ENCODE data around the gene VASH2.

The VASH2 gene

DNA sequence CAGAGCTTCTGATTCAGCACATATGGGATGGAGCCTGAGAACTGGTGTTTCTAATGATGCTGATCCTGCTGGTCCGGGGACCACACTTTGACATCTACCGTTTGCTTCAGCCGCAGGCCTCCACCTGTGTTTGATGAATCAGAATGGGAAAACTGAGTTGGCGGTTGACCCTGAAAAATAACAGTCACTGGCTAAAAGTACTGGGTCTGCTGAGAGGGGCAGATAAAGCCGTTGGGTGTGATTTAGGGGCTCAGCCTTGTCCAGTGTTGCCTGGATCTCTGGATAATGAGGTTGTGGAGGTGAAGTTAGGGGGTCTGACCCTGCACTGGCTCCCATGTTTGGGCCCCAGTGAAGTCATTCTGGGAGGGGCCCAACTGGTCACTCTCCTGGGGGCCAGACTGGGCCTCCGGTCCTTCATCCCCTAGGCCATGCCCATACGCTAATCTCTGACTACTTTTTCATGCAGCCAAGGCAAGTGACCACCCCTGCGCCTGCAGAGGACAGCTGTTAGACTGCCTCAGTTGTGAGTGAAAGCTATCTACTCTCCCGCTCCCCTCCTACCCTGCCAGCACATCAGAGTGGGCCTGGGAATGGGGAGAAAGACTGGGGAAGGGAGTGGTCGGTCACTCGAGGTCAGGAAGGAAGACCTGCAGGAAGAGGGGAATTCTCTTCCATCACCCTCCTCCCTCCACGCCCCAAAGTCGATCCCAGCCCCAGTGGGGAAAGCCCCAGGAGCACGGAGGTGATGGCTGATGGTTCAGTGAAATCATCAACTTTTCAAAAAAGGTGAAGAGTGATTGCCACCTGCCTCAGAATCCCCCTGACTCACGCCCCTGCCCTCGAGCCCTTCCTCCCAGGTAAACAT lies 27.7 kb downstream of the VASH2 start:
- ATAC-seq = no peak
- TF ChIP-seq TOX (CRISPR knock-in tag; IDR thresholded peaks at IDR 0.05; ENCODE audit: borderline replicate concordance) = no peak
- TF ChIP-seq ARNTL (CRISPR knock-in tag; IDR thresholded peaks at IDR 0.05; ENCODE audit: borderline replicate concordance, low read depth) = no peak
- TF ChIP-seq ZNF70 (CRISPR knock-in tag; IDR thresholded peaks at IDR 0.05) = no peak
- TF ChIP-seq ZC3H10 (CRISPR knock-in tag; IDR thresholded peaks at IDR 0.05) = no peak
- no peak for TF ChIP-seq BACH2 (CRISPR knock-in tag; IDR thresholded peaks at IDR 0.05; ENCODE audit: borderline replicate concordance)
- no peak for TF ChIP-seq GLIS3 (CRISPR knock-in tag; IDR thresholded peaks at IDR 0.05)
- TF ChIP-seq, protein P1, sequence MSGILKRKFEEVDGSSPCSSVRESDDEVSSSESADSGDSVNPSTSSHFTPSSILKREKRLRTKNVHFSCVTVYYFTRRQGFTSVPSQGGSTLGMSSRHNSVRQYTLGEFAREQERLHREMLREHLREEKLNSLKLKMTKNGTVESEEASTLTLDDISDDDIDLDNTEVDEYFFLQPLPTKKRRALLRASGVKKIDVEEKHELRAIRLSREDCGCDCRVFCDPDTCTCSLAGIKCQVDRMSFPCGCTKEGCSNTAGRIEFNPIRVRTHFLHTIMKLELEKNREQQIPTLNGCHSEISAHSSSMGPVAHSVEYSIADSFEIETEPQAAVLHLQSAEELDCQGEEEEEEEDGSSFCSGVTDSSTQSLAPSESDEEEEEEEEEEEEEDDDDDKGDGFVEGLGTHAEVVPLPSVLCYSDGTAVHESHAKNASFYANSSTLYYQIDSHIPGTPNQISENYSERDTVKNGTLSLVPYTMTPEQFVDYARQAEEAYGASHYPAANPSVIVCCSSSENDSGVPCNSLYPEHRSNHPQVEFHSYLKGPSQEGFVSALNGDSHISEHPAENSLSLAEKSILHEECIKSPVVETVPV (CRISPR knock-in tag; IDR thresholded peaks at IDR 0.05) = no peak
- no peak for TF ChIP-seq ZFP30 (CRISPR knock-in tag; IDR thresholded peaks at IDR 0.05)
- TF ChIP-seq ISL1 (CRISPR knock-in tag; IDR thresholded peaks at IDR 0.05) = no peak
- TF ChIP-seq CSDC2 (CRISPR knock-in tag; IDR thresholded peaks at IDR 0.05) = no peak
- no peak for TF ChIP-seq ESRRG (CRISPR knock-in tag; IDR thresholded peaks at IDR 0.05)
- TF ChIP-seq, protein P2, sequence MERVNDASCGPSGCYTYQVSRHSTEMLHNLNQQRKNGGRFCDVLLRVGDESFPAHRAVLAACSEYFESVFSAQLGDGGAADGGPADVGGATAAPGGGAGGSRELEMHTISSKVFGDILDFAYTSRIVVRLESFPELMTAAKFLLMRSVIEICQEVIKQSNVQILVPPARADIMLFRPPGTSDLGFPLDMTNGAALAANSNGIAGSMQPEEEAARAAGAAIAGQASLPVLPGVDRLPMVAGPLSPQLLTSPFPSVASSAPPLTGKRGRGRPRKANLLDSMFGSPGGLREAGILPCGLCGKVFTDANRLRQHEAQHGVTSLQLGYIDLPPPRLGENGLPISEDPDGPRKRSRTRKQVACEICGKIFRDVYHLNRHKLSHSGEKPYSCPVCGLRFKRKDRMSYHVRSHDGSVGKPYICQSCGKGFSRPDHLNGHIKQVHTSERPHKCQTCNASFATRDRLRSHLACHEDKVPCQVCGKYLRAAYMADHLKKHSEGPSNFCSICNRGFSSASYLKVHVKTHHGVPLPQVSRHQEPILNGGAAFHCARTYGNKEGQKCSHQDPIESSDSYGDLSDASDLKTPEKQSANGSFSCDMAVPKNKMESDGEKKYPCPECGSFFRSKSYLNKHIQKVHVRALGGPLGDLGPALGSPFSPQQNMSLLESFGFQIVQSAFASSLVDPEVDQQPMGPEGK (CRISPR knock-in tag; IDR thresholded peaks at IDR 0.05; ENCODE audit: borderline replicate concordance) = no peak
- TF ChIP-seq, protein P3, sequence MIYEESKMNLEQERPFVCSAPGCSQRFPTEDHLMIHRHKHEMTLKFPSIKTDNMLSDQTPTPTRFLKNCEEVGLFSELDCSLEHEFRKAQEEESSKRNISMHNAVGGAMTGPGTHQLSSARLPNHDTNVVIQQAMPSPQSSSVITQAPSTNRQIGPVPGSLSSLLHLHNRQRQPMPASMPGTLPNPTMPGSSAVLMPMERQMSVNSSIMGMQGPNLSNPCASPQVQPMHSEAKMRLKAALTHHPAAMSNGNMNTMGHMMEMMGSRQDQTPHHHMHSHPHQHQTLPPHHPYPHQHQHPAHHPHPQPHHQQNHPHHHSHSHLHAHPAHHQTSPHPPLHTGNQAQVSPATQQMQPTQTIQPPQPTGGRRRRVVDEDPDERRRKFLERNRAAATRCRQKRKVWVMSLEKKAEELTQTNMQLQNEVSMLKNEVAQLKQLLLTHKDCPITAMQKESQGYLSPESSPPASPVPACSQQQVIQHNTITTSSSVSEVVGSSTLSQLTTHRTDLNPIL (CRISPR knock-in tag; IDR thresholded peaks at IDR 0.05; ENCODE audit: low read depth) = no peak
- no peak for TF ChIP-seq OSR1 (CRISPR knock-in tag; IDR thresholded peaks at IDR 0.05)
- no peak for TF ChIP-seq ZNF565 (CRISPR knock-in tag; conservative IDR thresholded peaks at IDR 0.05; ENCODE audit: low read depth)

DNA sequence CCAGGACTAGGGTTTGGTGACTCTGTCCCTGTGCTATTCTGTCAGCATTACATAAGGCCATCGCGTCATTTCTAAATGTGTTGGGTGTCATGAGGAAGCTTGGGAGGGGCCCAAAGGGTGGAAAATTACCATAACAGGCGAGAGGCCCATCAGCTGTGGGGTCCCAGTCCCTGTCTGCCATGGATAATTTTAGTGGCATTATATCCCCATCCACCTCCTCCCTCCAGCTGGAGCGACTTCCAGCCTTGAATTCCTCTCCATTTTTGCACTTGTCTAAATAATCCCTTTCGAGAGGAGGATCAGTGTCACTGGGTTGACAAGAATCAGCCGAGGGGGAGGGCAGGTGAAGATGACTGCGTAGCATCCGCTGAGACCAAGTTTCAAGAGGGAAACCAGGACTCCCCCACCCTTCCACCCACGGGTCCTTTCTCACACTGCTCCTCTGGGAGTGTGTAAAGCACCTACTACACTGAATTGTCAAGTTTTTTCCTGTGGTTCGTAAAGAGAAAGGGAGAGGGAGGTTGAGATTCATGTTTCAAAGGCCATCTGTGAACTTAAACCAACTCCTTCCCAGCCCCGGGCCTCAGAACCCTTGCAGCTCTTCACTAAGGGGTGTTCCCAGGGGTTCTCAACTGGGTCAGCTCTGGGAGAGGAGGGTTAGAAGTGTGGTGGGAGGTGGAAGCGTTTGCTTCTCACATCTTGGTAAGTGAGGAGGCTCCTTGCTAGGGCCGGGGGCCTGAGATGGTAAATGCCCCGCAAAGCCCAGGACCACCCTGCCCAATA lies 29.2 kb downstream of the VASH2 start:
- ATAC-seq = no peak
- TF ChIP-seq, protein P3 (CRISPR knock-in tag; IDR thresholded peaks at IDR 0.05; ENCODE audit: low read depth) = no peak
- TF ChIP-seq ZFP30 (CRISPR knock-in tag; IDR thresholded peaks at IDR 0.05) = no peak
- TF ChIP-seq ZNF8 (CRISPR knock-in tag; IDR thresholded peaks at IDR 0.05) = no peak
- no peak for TF ChIP-seq ESRRG (CRISPR knock-in tag; IDR thresholded peaks at IDR 0.05)
- no peak for TF ChIP-seq RARB (CRISPR knock-in tag; IDR thresholded peaks at IDR 0.05)
- no peak for TF ChIP-seq OSR1 (CRISPR knock-in tag; IDR thresholded peaks at IDR 0.05)
- TF ChIP-seq PPARA (CRISPR knock-in tag; IDR thresholded peaks at IDR 0.05; ENCODE audit: borderline replicate concordance) = no peak
- TF ChIP-seq, protein P2 (CRISPR knock-in tag; IDR thresholded peaks at IDR 0.05; ENCODE audit: borderline replicate concordance) = no peak
- TF ChIP-seq, protein P4, sequence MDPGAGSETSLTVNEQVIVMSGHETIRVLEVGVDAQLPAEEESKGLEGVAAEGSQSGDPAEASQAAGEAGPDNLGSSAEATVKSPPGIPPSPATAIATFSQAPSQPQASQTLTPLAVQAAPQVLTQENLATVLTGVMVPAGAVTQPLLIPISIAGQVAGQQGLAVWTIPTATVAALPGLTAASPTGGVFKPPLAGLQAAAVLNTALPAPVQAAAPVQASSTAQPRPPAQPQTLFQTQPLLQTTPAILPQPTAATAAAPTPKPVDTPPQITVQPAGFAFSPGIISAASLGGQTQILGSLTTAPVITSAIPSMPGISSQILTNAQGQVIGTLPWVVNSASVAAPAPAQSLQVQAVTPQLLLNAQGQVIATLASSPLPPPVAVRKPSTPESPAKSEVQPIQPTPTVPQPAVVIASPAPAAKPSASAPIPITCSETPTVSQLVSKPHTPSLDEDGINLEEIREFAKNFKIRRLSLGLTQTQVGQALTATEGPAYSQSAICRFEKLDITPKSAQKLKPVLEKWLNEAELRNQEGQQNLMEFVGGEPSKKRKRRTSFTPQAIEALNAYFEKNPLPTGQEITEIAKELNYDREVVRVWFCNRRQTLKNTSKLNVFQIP (CRISPR knock-in tag; IDR thresholded peaks at IDR 0.05; ENCODE audit: borderline replicate concordance, low read depth) = no peak
- no peak for TF ChIP-seq GLIS3 (CRISPR knock-in tag; IDR thresholded peaks at IDR 0.05)
- no peak for TF ChIP-seq BACH2 (CRISPR knock-in tag; IDR thresholded peaks at IDR 0.05; ENCODE audit: borderline replicate concordance)
- TF ChIP-seq ARNTL (CRISPR knock-in tag; IDR thresholded peaks at IDR 0.05; ENCODE audit: borderline replicate concordance, low read depth) = no peak
- TF ChIP-seq ZC3H10 (CRISPR knock-in tag; IDR thresholded peaks at IDR 0.05) = no peak
- no peak for TF ChIP-seq ISL1 (CRISPR knock-in tag; IDR thresholded peaks at IDR 0.05)
- no peak for TF ChIP-seq SNAI2 (CRISPR knock-in tag; IDR thresholded peaks at IDR 0.05)
- TF ChIP-seq, protein P5, sequence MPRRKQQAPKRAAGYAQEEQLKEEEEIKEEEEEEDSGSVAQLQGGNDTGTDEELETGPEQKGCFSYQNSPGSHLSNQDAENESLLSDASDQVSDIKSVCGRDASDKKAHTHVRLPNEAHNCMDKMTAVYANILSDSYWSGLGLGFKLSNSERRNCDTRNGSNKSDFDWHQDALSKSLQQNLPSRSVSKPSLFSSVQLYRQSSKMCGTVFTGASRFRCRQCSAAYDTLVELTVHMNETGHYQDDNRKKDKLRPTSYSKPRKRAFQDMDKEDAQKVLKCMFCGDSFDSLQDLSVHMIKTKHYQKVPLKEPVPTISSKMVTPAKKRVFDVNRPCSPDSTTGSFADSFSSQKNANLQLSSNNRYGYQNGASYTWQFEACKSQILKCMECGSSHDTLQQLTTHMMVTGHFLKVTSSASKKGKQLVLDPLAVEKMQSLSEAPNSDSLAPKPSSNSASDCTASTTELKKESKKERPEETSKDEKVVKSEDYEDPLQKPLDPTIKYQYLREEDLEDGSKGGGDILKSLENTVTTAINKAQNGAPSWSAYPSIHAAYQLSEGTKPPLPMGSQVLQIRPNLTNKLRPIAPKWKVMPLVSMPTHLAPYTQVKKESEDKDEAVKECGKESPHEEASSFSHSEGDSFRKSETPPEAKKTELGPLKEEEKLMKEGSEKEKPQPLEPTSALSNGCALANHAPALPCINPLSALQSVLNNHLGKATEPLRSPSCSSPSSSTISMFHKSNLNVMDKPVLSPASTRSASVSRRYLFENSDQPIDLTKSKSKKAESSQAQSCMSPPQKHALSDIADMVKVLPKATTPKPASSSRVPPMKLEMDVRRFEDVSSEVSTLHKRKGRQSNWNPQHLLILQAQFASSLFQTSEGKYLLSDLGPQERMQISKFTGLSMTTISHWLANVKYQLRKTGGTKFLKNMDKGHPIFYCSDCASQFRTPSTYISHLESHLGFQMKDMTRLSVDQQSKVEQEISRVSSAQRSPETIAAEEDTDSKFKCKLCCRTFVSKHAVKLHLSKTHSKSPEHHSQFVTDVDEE (CRISPR knock-in tag; IDR thresholded peaks at IDR 0.05) = no peak

All from SK-N-SH treated with all-trans-retinoic acid at 6 μM for 48 hours (cell line).